Measurements from ENCODE around the gene MZT2B. TPM values are rescaled to one million over a fixed set of nuclear protein-coding genes. Genes with fewer than 3 reads are reported as not detected.
"Not testable (repeated sequence)": the region's sequence is repeated elsewhere in the genome, so short reads cannot be mapped to it uniquely, and the experiment has no call there.

Gene MZT2B
- polyA plus RNA-seq, 1 of the 3 experiments (the other 2 are of a cell fraction): 222 TPM

DNA sequence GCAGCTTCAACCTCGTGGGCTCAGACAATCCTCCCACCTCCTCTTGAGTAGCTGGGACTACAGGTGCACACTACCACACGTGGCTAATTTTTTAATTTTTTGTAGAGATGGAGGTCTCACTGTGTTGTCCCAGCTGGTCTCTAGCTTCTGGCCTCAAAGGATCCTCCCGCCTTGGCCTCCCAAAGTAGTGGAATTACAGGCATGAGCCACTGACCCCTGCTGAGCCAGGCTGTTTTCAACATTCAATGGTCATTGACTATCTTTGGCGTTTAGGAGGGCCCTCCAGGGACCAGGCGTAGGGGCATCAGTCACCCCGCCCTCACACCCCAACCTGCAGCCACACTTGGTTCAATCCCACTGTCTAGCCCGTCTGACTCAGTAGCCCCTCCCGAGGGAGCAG, 5.2 kb downstream of the MZT2B start:
- DNase-seq: no peak
- no peaks in the 10 kb centered on the region for H3K9me3 ChIP-seq
- CTCF ChIA-PET: interaction anchor here (11.1 kb wide), 1 partner anchor 147 kb away, joined by 113 read pairs; no protein-coding TSS in a partner anchor
- no peaks in the 10 kb centered on the region for H3F3A ChIP-seq (replicated peaks; ENCODE audit: insufficient read depth)
- H3K9ac ChIP-seq: no peak overlapping the region
- H2AFZ ChIP-seq (ENCODE audit: low read depth): no peak overlapping the region
- no peaks in the 10 kb centered on the region for H3K27me3 ChIP-seq (ENCODE audit: insufficient read depth)
- no peak overlapping the region for H3K27ac ChIP-seq (ENCODE audit: low read depth in 2 of 2, low read length in 1 of 2)
- POLR2A ChIA-PET: interaction anchor here (0.6 kb wide), 1 partner anchor 1300 kb away, joined by 3 read pairs; no protein-coding TSS in a partner anchor
- no peaks in the 10 kb centered on the region for H3K9me2 ChIP-seq
- H4K20me1 ChIP-seq (ENCODE audit: insufficient read depth): 0 out of 2 replicates have a peak, but pooled peaks cover 2% of the 10 kb centered on the region
- peaks cover 0 to 23% of the 10 kb centered on the region in 2 experiments; a peak in 1 of 4 replicates for H3K4me1 ChIP-seq (ENCODE audit: control insufficient read depth in 1 of 2, insufficient read depth in 2 of 2, low read depth in 1 of 2, low read length in 1 of 2)
- H3K79me2 ChIP-seq (ENCODE audit: insufficient read depth): peaks cover 25% of the 10 kb centered on the region
- H3K4me3 ChIP-seq (ENCODE audit: low read depth in 2 of 2, low read length in 1 of 2): no peak overlapping the region
- WGBS (ENCODE audit: low lambda C conversion rate): 88% methylated on average over 6 of the region's 8 CpGs
- H3K36me3 ChIP-seq (replicated peaks in 1 of 2; ENCODE audit: control insufficient read depth in 1 of 2, insufficient read depth in 2 of 2, low read length in 1 of 2): peaks cover 0 to 6% of the 10 kb centered on the region in 2 experiments
- TF ChIP-seq FOXM1 (IDR thresholded peaks at IDR 0.05; ENCODE audit: low read depth) (no peak), SMC3 (IDR thresholded peaks at IDR 0.05; ENCODE audit: low read depth, low read length) (no peak), RAD21 (IDR thresholded peaks at IDR 0.05; ENCODE audit: low read length) (no peak), EP300 (IDR thresholded peaks at IDR 0.05; ENCODE audit: borderline replicate concordance in 1 of 2, low read depth in 1 of 2, low read length in 1 of 2) (no peak), SIN3A (IDR thresholded peaks at IDR 0.05; ENCODE audit: borderline replicate concordance, low read depth, low read length) (no peak), MEF2A (IDR thresholded peaks at IDR 0.05; ENCODE audit: borderline replicate concordance, low read depth) (no peak), RXRA (IDR thresholded peaks at IDR 0.05; ENCODE audit: borderline replicate concordance, low read depth) (no peak)
- TF ChIP-seq, protein P1, sequence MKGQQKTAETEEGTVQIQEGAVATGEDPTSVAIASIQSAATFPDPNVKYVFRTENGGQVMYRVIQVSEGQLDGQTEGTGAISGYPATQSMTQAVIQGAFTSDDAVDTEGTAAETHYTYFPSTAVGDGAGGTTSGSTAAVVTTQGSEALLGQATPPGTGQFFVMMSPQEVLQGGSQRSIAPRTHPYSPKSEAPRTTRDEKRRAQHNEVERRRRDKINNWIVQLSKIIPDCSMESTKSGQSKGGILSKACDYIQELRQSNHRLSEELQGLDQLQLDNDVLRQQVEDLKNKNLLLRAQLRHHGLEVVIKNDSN (IDR thresholded peaks at IDR 0.05; ENCODE audit: borderline replicate concordance, low read depth): no peak
- H3K4me2 ChIP-seq: no peak overlapping the region

DNA sequence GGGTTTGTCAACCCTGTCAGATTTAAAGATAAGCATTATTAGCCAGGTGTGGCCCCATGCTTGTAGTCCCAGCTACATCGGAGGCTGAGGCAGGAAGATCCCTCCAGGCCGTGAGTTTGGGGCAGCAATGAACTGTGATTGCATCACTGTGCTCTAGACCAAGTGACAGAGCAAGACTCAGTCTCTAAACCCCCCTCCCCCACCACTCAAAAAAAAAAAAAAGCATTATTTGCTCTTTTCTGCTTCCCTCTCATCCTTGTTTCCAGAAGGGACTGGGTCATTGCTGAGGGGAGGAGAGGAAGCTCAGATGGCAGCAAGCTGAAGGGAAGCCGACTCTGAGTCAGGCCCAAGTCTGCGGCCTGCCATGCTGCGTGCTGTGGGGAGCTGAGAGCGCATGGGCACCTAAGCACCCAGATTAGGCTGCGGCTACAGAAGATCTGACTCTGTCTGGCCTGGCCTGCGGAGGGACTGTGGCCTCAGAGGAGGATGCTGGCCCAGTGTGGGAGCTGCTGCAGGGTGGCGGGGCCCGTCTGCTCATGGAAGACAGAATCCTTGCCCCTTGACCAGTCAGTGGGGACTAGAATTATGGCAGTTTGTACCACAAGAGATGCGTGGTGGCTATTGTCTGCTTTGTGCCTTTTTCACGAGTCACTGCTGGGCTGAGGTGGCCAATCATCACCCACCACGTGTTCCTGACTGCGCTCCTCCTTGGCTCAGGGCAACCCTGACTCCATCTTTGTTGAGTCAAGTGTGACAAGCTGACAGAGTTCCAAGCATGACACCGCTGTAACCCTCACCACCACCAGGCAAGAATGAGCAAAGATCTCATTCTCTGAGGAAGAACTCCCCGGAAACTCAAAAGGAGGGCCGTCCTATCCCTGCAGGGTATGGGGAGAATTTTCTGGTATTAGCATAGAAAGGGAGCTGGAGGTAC, 6.1 kb downstream of the MZT2B start:
- H2AFZ ChIP-seq (ENCODE audit: low read depth); H3K9ac ChIP-seq; H3K27ac ChIP-seq (ENCODE audit: low read depth in 2 of 2, low read length in 1 of 2); H3K4me3 ChIP-seq (ENCODE audit: low read depth in 2 of 2, low read length in 1 of 2); H3F3A ChIP-seq (replicated peaks; ENCODE audit: insufficient read depth); H3K4me2 ChIP-seq; H3K9me2 ChIP-seq; H3K9me3 ChIP-seq; DNase-seq; H3K27me3 ChIP-seq (ENCODE audit: insufficient read depth); H4K20me1 ChIP-seq (ENCODE audit: insufficient read depth); H3K36me3 ChIP-seq (replicated peaks in 1 of 2; ENCODE audit: control insufficient read depth in 1 of 2, insufficient read depth in 2 of 2, low read length in 1 of 2): not testable (repeated sequence)
- WGBS (ENCODE audit: low lambda C conversion rate): 93% methylated on average over 17 of the region's 17 CpGs
- peaks cover 0 to 19% of the 10 kb centered on the region in 2 experiments; a peak in 1 of 4 replicates for H3K4me1 ChIP-seq (ENCODE audit: control insufficient read depth in 1 of 2, insufficient read depth in 2 of 2, low read depth in 1 of 2, low read length in 1 of 2)
- ChIA-PET POLR2A (interaction anchor here (0.6 kb wide), 3 partner anchors 112 to 1296 kb away, joined by 3 to 5 read pairs (median 3); no protein-coding TSS in a partner anchor), CTCF (interaction anchor here (0.6 to 11.1 kb wide), 2 partner anchors 146 to 1453 kb away, joined by 3 to 113 read pairs; no protein-coding TSS in a partner anchor)
- H3K79me2 ChIP-seq (ENCODE audit: insufficient read depth): peaks cover 20% of the 10 kb centered on the region

DNA sequence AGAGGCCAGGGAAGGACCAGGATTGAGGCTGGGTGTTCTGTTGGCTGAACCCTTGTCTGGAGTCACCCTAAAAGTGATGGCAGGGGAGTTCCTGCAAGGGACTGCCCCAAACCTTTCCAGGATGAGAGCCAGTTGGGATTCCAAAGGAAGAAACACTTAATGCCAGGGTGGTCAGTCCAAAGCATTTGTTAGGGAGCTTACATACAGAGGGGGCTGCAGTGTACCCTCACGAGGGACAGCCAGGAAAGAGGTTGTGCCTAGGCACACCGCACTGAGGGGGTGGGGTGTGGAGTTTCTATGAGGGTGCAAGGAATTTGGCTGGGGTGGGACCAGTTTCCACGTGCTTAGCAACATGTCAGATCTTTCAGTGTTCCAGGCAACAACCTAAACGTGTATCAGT, 6.9 kb downstream of the MZT2B start:
- not testable (repeated sequence) for H3K9me2 ChIP-seq; H3K27me3 ChIP-seq (ENCODE audit: insufficient read depth); H3K9ac ChIP-seq; H3F3A ChIP-seq (replicated peaks; ENCODE audit: insufficient read depth); H3K27ac ChIP-seq (ENCODE audit: low read depth in 2 of 2, low read length in 1 of 2); H3K9me3 ChIP-seq; H3K36me3 ChIP-seq (replicated peaks in 1 of 2; ENCODE audit: control insufficient read depth in 1 of 2, insufficient read depth in 2 of 2, low read length in 1 of 2); DNase-seq; H3K4me2 ChIP-seq; H4K20me1 ChIP-seq (ENCODE audit: insufficient read depth); H2AFZ ChIP-seq (ENCODE audit: low read depth); H3K4me3 ChIP-seq (ENCODE audit: low read depth in 2 of 2, low read length in 1 of 2)
- peaks cover 12% of the 10 kb centered on the region for H3K79me2 ChIP-seq (ENCODE audit: insufficient read depth)
- ChIA-PET POLR2A (interaction anchor here (0.6 kb wide), 1 partner anchor 1296 kb away, joined by 3 read pairs; no protein-coding TSS in a partner anchor), CTCF (interaction anchor here (0.6 kb wide), 1 partner anchor 1452 kb away, joined by 3 read pairs; no protein-coding TSS in a partner anchor)
- H3K4me1 ChIP-seq (ENCODE audit: control insufficient read depth in 1 of 2, insufficient read depth in 2 of 2, low read depth in 1 of 2, low read length in 1 of 2): peaks cover 0 to 11% of the 10 kb centered on the region in 2 experiments; a peak in 1 of 4 replicates
- WGBS (ENCODE audit: low lambda C conversion rate): no CpG with 5 or more reads among the region's 4 CpGs

All from SK-N-SH (cell line).